ENCODE data around the gene NDUFS4.

DNA sequence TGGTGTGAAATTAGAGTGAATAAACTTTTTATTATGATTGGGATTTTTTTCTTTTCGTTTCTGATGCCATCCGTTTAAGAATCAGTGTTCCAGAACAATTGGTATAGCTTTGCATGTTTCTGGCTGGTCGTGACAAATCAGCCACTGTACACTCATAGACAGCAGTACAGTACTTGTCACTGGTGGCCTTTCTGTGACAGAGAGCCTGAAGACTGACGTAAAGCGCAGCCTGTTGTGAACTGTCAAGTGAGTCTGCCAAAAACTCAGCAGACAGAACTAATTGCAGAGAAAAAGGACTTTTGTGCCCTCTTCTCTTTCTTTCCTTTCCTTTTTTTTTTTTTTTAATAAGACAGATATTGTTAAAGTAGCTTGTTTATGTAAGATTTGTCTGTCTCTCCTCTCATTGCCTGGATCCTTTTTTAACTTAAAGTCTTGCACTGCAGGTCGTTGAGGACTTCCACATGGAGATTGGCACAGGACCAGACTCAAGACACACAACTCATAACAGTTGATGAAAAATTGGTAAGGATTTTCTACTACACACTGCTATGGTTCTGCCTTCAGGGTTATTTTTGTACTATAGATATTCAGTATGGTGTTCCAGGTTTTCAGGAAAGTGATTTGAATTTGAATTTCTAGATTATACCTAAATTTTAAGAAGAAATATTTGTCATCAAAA is 42.7 kb downstream of the NDUFS4 start:
- TF ChIP-seq, protein P1, sequence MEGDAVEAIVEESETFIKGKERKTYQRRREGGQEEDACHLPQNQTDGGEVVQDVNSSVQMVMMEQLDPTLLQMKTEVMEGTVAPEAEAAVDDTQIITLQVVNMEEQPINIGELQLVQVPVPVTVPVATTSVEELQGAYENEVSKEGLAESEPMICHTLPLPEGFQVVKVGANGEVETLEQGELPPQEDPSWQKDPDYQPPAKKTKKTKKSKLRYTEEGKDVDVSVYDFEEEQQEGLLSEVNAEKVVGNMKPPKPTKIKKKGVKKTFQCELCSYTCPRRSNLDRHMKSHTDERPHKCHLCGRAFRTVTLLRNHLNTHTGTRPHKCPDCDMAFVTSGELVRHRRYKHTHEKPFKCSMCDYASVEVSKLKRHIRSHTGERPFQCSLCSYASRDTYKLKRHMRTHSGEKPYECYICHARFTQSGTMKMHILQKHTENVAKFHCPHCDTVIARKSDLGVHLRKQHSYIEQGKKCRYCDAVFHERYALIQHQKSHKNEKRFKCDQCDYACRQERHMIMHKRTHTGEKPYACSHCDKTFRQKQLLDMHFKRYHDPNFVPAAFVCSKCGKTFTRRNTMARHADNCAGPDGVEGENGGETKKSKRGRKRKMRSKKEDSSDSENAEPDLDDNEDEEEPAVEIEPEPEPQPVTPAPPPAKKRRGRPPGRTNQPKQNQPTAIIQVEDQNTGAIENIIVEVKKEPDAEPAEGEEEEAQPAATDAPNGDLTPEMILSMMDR (IDR thresholded peaks at IDR 0.05): no peak
- TF ChIP-seq POLR2A (IDR thresholded peaks at IDR 0.05): no peak
